Smooth muscle cell (in vitro differentiated cells): ENCODE measurements around the gene APMAP. TPM values are rescaled to one million over a fixed set of nuclear protein-coding genes. Genes with fewer than 3 reads are reported as not detected.

Experiments used
- DNase-seq: peaks from one replicate; lab custom pipeline; 2025; ENCODE audit not compliant: unreplicated experiment; lab: John Stamatoyannopoulos, UW
- H2AFZ ChIP-seq: fragments of 200-600 bp; sonication (generic); 2 replicates; pipeline ENCODE4 v1.6.0; 2016; ENCODE audit warnings: antibody characterized with exemption, low read depth, mild to moderate bottlenecking
- H3F3A ChIP-seq: fragments of 200-600 bp; sonication (generic); 2 replicates; pipeline ENCODE4 v1.6.0; 2017; ENCODE audit warnings: antibody characterized with exemption, low read depth
- H3K27ac ChIP-seq: fragments of 200-600 bp; sonication (generic); 2 replicates; pipeline ENCODE4 v1.5.1; 2016; ENCODE audit warnings: low read depth, mild to moderate bottlenecking
- H3K27me3 ChIP-seq: fragments of 200-600 bp; sonication (generic); 2 replicates; pipeline ENCODE4 v1.6.1; 2016; ENCODE audit warnings: low read depth, mild to moderate bottlenecking
- H3K36me3 ChIP-seq: fragments of 200-600 bp; sonication (generic); 2 replicates; pipeline ENCODE4 v1.5.1; 2016; ENCODE audit warnings: low read depth
- H3K4me1 ChIP-seq: fragments of 200-600 bp; sonication (generic); 2 replicates; pipeline ENCODE4 v1.5.1; 2016; ENCODE audit warnings: low read depth
- H3K4me2 ChIP-seq: fragments of 200-600 bp; sonication (generic); 2 replicates; pipeline ENCODE4 v1.6.0; 2016; ENCODE audit warnings: mild to moderate bottlenecking
- H3K4me3 ChIP-seq: fragments of 200-600 bp; sonication (generic); 2 replicates; pipeline ENCODE4 v1.5.1; 2016; ENCODE audit warnings: mild to moderate bottlenecking
- H3K79me2 ChIP-seq: fragments of 200-600 bp; sonication (generic); 2 replicates; pipeline ENCODE4 v1.6.0; 2016; ENCODE audit warnings: low read depth, mild to moderate bottlenecking
- H3K9ac ChIP-seq: fragments of 200-600 bp; sonication (generic); 2 replicates; pipeline ENCODE4 v1.6.0; 2016; ENCODE audit warnings: low read depth
- H3K9me3 ChIP-seq: fragments of 200-600 bp; sonication (generic); replicated peaks from 2 replicates; pipeline ENCODE4 v1.5.1; 2016; ENCODE audit warnings: low read depth
- H4K20me1 ChIP-seq: fragments of 200-600 bp; sonication (generic); 2 replicates; pipeline ENCODE4 v1.6.0; 2016; ENCODE audit warnings: low read depth
- CTCF ChIP-seq: fragments of 200-600 bp; sonication (generic); IDR thresholded peaks from 2 replicates; pipeline ENCODE4 v1.5.1; 2017; ENCODE audit warnings: borderline replicate concordance, mild to moderate bottlenecking, antibody characterized with exemption; ENCODE audit not compliant: insufficient read depth, poor library complexity, severe bottlenecking
- WGBS: methylation state at CpG from one replicate; pipeline ENCODE4 v1.1.7; 2016; ENCODE audit warnings: low lambda C conversion rate; 5-methylcytosine and 5-hydroxymethylcytosine counted together
- polyA plus RNA-seq: library from polyadenylated mRNA; unstranded; fragments of >200 nt; fragmentation: Nextera tagmentation; extraction: Ambion mirVana; gene quantifications from 2 replicates; pipeline ENCODE4 v1.2.1, GENCODE V29; 2016
- total RNA-seq: library from RNA; depleted of rRNA; stranded (reverse); fragments of >200 nt; gene quantifications from 2 replicates; pipeline ENCODE4 v1.2.3, GENCODE V29; 2014

APMAP gene
- total and polyA plus RNA-seq, 2 experiments from 2014 or later, result 54.4 to 86.9 TPM

GRCh38 chr20:24938498-24938897, 54.1 kb downstream of the APMAP start:
- H4K20me1 ChIP-seq, result no peaks in the 10 kb centered on the region
- WGBS, result 85% methylated on average over 5 of the region's 5 CpGs
- H3K9ac ChIP-seq, result no peak overlapping the region

GRCh38 chr20:24937579-24937978, 55.0 kb downstream of the APMAP start:
- Histone ChIP-seq H3K9me3 (no peaks in the 10 kb centered on the region), H3K79me2 (no peaks in the 10 kb centered on the region), H3K4me1 (no peaks in the 10 kb centered on the region), H3K4me3 (no peak overlapping the region), H3K27me3 (no peaks in the 10 kb centered on the region), H2AFZ (no peak overlapping the region), H3K9ac (no peak overlapping the region), H3F3A (no peaks in the 10 kb centered on the region), H3K4me2 (no peak overlapping the region), H4K20me1 (no peaks in the 10 kb centered on the region), H3K36me3 (no peaks in the 10 kb centered on the region), H3K27ac (no peak overlapping the region)
- 38% methylated on average over 1 of the region's 1 CpG for WGBS
- TF ChIP-seq CTCF, result no peak
- no peak for DNase-seq

More at GRCh38 chr20:24938498-24938897, 54.1 kb downstream of the APMAP start:
- no peak for TF ChIP-seq CTCF
- H3K36me3 ChIP-seq, result no peaks in the 10 kb centered on the region
- H3K4me3 ChIP-seq, result no peak overlapping the region
- no peak overlapping the region for H3K4me2 ChIP-seq
- no peak for DNase-seq
- no peaks in the 10 kb centered on the region for H3K9me3 ChIP-seq
- H2AFZ ChIP-seq, result no peak overlapping the region
- H3K27me3 ChIP-seq, result no peaks in the 10 kb centered on the region
- no peaks in the 10 kb centered on the region for H3K79me2 ChIP-seq
- no peaks in the 10 kb centered on the region for H3K4me1 ChIP-seq
- no peak overlapping the region for H3K27ac ChIP-seq
- no peaks in the 10 kb centered on the region for H3F3A ChIP-seq

- H3K9me3 ChIP-seq, result no peaks in the 10 kb centered on the region
- no peak overlapping the region for H3K4me3 ChIP-seq
- H3K27me3 ChIP-seq, result no peaks in the 10 kb centered on the region
- no peak overlapping the region for H3K27ac ChIP-seq
- no peaks in the 10 kb centered on the region for H4K20me1 ChIP-seq
- DNase-seq, result no peak
- TF ChIP-seq CTCF, result no peak
- no peaks in the 10 kb centered on the region for H3K36me3 ChIP-seq
- no peaks in the 10 kb centered on the region for H3K79me2 ChIP-seq
- H3F3A ChIP-seq, result no peaks in the 10 kb centered on the region
- no peaks in the 10 kb centered on the region for H3K4me1 ChIP-seq
- H3K4me2 ChIP-seq, result no peak overlapping the region
- H2AFZ ChIP-seq, result no peak overlapping the region
- WGBS, result 88% methylated on average over 7 of the region's 7 CpGs
- no peak overlapping the region for H3K9ac ChIP-seq
Measured at GRCh38 chr20:24936526-24937407, 55.8 kb downstream of the APMAP start.
